SK-MEL-5 (cell line): ENCODE measurements around the gene CDH20. TPM values are rescaled to one million over a fixed set of nuclear protein-coding genes. Genes with fewer than 3 reads are reported as not detected.

ENCODE experiments used
- DNase-seq: peaks from one replicate; pipeline ENCODE4 v3.0.0-alpha.2; 2016; ENCODE audit warnings: low read depth, low spot score
- in situ Hi-C: cut with HindIII; loops from 2 replicates; pipeline ENCODE4 v1.10.0; 2016; ENCODE audit warnings: low sequenced_read_pairs, high pct_unique_total_duplicates, low pct_unique_long_range_greater_than_20kb
- total RNA-seq: library from RNA; depleted of rRNA; stranded (reverse); fragments of >200 nt; shearing (Covaris generic); gene quantifications from 2 replicates; pipeline ENCODE4 v1.2.3, GENCODE V29; 2014

CDH20 gene
- total RNA-seq, 1 experiment from 2014 or later: not detected

DNA sequence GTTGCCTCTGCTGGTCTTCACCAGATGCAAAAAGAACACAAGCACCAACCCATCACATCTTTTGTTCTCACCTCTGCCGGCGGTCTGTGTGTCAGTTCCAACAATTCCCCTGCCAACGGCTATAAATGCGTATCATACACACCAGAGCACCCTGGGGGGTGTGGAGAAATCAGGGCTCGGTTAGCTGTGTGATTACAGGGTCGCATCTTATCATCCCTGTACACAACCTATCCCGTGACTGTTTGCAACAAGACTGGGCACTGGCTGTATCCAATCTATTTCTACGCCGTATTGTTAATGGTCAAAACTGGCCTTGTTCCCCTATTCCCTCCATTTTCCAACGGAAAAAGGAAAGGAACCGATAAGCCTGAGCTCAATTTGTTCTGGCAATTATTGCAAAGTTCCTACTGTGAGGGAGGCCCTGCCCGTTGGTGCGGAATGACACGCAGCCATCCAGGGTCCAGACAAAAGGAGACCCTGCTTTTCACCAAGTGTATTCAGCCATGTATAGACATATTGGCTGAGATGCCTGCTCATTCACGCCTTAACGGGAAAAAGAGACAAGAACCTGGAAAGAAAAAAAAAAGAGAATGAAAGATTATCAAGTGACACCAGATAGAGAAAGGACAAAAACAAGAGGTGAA, 136.9 kb downstream of the CDH20 start:
- in situ Hi-C loops: no loop called here
- DNase-seq: no peak

- no peak for DNase-seq
- in situ Hi-C loops: no loop called here
Measured at GRCh38 chr18:61471541-61471940, 138.3 kb downstream of the CDH20 start.

DNA sequence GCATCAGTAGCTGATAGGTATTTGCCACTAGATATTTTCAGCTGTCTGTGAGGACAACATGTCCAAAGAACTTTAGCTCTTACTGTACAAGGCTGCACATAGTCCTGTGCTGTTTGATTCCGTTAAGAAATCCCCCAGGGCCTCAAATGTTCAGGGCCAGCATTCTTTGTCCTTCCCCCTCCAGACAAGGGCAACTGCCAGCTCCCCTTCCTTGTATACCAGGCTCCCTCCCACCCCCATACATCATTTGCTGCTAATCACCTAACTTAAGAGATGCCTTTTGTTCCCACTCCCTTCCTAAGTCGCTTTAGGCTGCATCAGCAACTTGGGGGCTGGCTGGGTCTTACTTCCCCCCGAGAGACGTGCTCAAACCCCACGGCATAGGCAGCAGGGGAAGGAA, 138.7 kb downstream of the CDH20 start:
- in situ Hi-C loops: no loop called here
- no peak for DNase-seq

GRCh38 chr18:61474341-61474740, 141.1 kb downstream of the CDH20 start:
- no peak for DNase-seq
- in situ Hi-C loops: no loop called here

DNA sequence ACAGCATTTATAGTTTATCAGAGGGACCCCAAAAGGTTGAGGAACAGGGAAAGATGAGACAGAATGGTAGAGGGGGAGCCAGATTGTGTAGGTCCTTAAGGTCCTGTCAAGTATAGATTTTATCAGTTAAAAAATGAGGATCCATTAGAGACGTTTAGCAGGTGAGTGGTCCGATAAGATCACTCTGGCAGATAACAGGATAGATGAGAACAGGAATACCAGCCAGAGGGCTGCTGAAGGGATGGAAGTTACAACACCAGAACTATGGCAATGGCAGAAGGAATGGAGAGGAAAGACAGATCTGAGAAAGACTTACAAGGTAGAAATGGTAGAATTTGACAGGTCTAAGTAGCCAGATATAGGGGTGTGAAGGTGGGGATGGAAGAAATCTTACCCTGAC, 141.7 kb downstream of the CDH20 start:
- in situ Hi-C loops: no loop called here
- DNase-seq: no peak

DNA sequence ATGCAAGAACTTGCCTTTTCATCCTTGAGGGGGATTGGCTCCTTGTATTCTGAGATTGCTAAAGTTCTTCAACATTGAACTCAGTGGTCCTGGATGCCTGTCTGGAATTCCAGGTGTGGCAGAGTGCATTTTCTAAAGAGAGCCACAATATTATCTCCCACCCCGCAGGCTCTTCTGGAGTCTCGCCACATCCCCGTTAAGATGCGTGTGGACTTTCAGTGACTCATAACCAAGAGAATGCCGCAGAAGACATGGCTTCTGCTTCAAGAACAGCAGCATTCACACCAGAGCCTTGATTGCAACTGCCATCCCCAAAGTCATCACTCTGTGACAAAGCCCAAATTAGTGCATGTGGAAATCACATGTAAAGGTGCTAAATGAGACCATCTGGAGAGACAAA, 142.7 kb downstream of the CDH20 start:
- in situ Hi-C loops: no loop called here

GRCh38 chr18:61489334-61489733, 156.1 kb downstream of the CDH20 start:
- no peak for DNase-seq
- in situ Hi-C loops: no loop called here

More for the DNA sequence above, 142.7 kb downstream of the CDH20 start:
- DNase-seq: no peak

DNA sequence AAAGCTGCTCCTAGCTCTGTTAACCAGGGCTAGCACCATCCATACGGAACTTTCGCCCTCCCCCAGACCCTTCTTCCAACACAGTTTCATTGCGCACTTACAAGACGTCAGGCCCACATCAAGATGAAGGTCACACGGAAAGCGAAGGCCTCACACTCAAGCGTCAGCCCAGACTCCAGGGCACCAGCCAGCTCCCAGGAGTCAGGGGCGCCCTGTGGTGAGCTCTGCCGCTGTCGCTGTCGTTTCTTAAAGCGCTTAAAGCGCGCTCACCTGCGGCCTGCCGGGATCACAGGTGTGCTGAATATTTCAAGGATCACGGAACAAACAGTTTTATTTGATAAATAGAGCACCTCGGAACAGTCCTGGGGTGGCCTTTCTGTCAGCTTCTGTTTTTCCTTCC, 163.1 kb downstream of the CDH20 start:
- DNase-seq: no peak
- in situ Hi-C loops: no loop called here

- in situ Hi-C loops: no loop called here
- DNase-seq: no peak
Measured at GRCh38 chr18:61497422-61497821, 164.2 kb downstream of the CDH20 start.

DNA sequence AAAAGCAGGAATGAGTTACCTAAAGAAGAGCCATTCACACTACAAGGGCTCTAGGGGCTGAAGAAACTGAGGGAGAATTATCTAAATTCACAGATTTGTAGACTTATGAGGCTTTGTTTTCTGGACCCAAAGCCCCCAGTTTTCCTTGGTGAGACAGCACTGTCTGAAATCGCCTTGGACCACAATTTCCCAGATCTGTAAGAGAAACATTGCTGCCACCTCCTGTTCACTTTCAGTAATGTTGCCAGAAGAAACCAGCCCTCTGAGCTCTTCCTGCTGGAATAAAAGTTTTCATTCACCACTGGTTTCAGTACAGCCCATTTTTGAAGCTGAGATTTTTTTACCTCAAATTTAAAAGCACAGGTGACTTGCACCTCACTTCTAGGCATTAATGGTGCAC, 169.2 kb downstream of the CDH20 start:
- DNase-seq: peak; percentile 69
- in situ Hi-C loops: no loop called here

- DNase-seq: no peak
- in situ Hi-C loops: no loop called here
Measured at GRCh38 chr18:61503688-61504087, 170.5 kb downstream of the CDH20 start.

- in situ Hi-C loops: no loop called here
- no peak for DNase-seq
Measured at GRCh38 chr18:61528961-61529360, 195.7 kb downstream of the CDH20 start.

GRCh38 chr18:61530681-61531080, 197.5 kb downstream of the CDH20 start:
- in situ Hi-C loops: no loop called here
- no peak for DNase-seq

- in situ Hi-C loops: no loop called here
- peak; percentile 27 for DNase-seq
Measured at GRCh38 chr18:61531182-61531581, 198.0 kb downstream of the CDH20 start.

GRCh38 chr18:61531891-61532290, 198.7 kb downstream of the CDH20 start:
- in situ Hi-C loops: no loop called here
- no peak for DNase-seq

GRCh38 chr18:61535401-61535800, 202.2 kb downstream of the CDH20 start:
- DNase-seq: no peak
- in situ Hi-C loops: no loop called here

- no peak for DNase-seq
- in situ Hi-C loops: no loop called here
Measured at GRCh38 chr18:61541673-61542072, 208.4 kb downstream of the CDH20 start.

- no peak for DNase-seq
- in situ Hi-C loops: no loop called here
Measured at GRCh38 chr18:61542596-61542995, 209.4 kb downstream of the CDH20 start.

DNA sequence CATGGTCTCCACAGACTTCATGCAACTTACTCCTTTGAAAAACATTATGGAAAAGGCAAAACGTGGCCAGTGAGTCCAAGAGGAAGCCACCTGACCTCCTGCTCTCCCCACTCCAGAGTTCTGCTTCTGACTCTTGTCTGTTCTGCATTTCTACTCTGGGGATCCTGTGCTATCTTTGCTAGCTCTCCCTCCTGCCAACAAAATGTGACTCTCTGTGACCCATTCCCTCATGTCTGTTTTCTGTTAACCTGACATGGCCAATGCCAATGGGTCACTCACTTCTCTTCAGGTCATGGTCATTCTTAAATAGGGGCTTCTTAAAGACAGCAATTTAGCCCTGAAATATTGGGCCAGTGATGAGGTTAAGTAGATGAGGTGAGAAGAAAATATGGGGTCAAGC, 210.3 kb downstream of the CDH20 start:
- DNase-seq: no peak
- in situ Hi-C loops: no loop called here

- no peak for DNase-seq
- in situ Hi-C loops: no loop called here
Measured at GRCh38 chr18:61544178-61544577, 210.9 kb downstream of the CDH20 start.
